22Rv1 (cell line): Measurements from ENCODE around the gene AQP4.

Experiments
- H3K27ac ChIP-seq: fragments of 450-650 bp; 2 replicates; pipeline ENCODE4 v1.5.1; 2017
- ZFX ChIP-seq: fragments of 450-650 bp; IDR thresholded peaks from 2 replicates; pipeline ENCODE4 v1.6.1; 2017; ENCODE audit warnings: antibody characterized with exemption, borderline replicate concordance
- TF ChIP-seq, protein P1 (sequence below): fragments of 450-650 bp; IDR thresholded peaks from 2 replicates; pipeline ENCODE4 v1.5.1; 2017; ENCODE audit warnings: mild to moderate bottlenecking

Gene AQP4

DNA sequence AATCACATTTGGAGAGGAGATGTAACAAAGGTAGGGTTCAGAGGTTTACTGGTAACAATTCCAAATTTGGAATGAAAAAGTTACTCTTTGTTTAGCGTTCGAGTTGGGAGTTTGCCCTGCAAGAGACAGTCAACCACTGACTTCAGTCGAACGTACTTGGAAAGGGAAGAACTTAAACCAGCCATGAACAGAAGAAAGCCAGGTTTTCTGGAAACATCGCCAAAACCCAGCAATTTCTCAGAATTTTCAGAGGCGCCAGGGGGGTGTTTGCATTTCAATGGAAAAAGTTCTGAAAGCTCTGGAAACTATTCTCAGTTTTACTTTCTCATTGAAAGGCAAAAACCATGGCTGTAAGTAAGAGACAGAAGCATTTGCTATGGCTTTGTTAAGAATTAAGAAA, 28.5 kb upstream of the AQP4 start:
- H3K27ac ChIP-seq = no peak overlapping the region
- TF ChIP-seq ZFX = no peak
- TF ChIP-seq, protein P1, sequence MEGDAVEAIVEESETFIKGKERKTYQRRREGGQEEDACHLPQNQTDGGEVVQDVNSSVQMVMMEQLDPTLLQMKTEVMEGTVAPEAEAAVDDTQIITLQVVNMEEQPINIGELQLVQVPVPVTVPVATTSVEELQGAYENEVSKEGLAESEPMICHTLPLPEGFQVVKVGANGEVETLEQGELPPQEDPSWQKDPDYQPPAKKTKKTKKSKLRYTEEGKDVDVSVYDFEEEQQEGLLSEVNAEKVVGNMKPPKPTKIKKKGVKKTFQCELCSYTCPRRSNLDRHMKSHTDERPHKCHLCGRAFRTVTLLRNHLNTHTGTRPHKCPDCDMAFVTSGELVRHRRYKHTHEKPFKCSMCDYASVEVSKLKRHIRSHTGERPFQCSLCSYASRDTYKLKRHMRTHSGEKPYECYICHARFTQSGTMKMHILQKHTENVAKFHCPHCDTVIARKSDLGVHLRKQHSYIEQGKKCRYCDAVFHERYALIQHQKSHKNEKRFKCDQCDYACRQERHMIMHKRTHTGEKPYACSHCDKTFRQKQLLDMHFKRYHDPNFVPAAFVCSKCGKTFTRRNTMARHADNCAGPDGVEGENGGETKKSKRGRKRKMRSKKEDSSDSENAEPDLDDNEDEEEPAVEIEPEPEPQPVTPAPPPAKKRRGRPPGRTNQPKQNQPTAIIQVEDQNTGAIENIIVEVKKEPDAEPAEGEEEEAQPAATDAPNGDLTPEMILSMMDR = no peak

DNA sequence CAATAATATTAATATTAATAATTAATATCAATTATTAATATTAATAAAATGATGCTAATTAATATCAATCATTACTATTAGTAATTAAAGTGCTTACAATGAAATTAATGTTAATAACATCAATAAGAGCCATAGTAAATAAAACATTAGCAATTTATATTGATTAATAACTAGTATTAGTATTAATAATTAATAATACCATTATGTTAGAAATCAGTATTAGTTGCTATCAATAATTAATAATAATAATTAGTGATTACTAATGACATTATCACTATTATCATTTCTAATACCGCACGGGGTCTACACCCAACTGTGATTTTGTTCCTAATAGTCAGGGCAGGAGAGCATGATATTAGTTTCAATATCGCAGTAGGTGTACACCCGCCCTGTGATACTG, 22.8 kb upstream of the AQP4 start:
- H3K27ac ChIP-seq = no peak overlapping the region
- TF ChIP-seq, protein P1 = no peak
- TF ChIP-seq ZFX = no peak

DNA sequence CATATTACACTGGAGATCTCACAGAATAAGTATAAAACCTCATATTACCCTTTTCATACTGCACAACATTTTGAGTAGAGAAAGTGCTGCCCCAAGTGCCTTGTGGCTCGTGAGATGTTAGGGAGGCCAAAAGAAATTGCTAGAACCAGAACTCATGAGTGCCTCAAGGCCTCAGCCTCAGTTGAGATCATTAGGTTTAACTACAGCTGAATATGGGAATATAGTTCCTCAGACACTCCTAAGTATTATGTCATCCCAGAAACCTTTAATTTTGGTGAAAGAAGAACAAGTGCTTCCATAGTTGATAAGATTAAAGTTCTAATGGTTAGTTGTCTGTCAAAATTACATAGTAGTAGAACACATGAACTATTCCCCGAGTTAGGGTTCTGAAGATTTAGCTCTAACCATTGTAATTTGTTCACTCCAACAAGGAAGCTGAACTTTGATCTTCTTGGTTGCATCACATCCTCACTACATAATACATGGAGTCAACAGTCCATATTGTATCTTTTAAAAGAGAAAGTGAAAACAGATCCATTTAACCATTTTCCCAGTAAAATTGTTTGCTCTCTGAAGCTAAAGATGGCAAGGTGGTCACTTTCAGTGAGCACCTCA, 9.6 kb upstream of the AQP4 start:
- no peak for TF ChIP-seq ZFX
- TF ChIP-seq, protein P1 = no peak
- H3K27ac ChIP-seq = no peak overlapping the region

DNA sequence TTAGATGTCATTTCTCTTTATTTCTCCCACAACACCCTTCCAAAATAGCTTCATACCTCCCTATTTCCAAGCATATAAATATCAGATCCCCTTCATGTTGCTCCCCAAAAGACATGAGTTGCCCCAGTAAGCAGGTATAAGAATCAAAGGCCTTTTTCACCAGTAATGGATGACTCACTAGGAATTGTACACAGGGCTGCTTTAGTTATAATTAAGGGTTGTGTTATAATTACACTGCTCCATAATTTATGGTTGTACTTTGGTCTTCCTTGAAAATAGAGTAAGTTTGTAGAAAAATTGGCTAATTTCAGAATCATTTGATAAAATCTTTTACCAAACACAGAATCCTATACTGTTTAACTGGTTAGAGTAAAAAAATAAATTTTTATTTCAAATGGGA, 8.8 kb upstream of the AQP4 start:
- no peak overlapping the region for H3K27ac ChIP-seq
- TF ChIP-seq, protein P1 = no peak
- no peak for TF ChIP-seq ZFX

DNA sequence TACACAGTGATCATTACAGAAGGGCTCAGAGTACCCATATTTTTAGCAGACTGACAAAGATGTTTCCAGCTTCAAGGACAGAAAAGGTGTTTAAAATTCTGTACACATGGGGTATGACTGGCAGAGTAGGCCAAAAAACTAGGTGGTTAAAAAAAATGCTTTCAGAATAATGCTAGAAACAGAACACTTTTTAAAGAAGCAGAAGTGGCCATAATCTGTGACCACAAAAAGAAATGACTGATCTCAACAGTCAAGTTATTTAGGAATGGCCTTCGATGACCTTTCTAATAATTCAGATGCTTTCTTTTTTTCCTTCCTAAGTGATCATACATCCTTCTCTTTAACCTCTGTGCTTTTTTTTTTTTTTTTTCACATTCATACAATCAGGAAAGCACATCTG, 4.1 kb upstream of the AQP4 start:
- TF ChIP-seq, protein P1 = no peak
- TF ChIP-seq ZFX = no peak
- no peak overlapping the region for H3K27ac ChIP-seq

DNA sequence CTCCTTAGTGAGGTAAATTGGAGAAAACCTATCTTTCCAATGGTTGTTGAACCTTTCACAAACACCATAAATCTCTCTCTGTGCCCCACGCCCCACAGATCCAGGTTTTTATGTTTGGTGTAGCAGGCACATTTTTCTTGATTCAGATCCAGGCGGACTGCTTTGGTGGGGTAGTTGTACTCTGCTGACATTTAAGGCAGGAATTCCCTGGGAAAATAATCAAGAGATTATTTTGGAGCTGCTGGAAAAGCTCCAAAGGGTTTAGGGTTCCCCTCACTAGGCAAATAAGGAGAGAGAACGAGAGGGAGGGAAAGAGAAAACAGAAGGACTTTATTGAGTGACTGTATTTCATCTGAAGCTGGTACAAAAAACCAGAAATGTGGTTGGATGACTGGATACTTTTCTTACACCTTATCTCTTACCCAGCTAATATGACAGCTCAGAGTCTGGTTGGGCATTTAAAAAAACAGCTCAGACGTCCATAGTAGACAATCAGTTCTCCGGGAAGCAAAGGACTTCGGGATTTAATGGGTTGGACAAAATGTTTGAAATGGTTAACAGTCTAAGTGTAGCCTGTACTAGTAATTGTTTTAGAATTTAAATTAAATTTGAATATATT, 3.6 kb upstream of the AQP4 start:
- TF ChIP-seq, protein P1 = no peak
- no peak for TF ChIP-seq ZFX
- H3K27ac ChIP-seq = no peak overlapping the region

DNA sequence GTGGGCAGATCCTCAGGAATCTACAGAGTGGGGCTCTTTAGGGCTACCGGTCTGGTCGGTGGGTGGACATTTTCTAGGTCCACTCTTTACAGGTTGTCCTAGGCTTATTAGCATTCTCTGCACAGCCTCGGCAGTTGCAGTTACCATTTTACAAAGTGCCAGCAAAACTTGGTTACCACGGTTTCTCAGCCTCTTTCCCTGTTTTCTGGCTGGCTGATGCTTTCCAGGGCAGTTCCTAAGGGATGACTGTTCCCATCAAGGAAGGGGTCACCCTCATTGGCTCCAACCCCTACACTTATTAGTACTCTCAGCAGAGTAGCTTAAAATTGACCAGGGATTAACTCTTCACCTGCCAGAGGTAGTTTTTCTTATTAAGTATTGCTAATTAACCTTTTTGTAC, 2.0 kb upstream of the AQP4 start:
- TF ChIP-seq, protein P1 = no peak
- TF ChIP-seq ZFX = no peak
- no peak overlapping the region for H3K27ac ChIP-seq
